Measurements from ENCODE around the gene MT1F.

DNA sequence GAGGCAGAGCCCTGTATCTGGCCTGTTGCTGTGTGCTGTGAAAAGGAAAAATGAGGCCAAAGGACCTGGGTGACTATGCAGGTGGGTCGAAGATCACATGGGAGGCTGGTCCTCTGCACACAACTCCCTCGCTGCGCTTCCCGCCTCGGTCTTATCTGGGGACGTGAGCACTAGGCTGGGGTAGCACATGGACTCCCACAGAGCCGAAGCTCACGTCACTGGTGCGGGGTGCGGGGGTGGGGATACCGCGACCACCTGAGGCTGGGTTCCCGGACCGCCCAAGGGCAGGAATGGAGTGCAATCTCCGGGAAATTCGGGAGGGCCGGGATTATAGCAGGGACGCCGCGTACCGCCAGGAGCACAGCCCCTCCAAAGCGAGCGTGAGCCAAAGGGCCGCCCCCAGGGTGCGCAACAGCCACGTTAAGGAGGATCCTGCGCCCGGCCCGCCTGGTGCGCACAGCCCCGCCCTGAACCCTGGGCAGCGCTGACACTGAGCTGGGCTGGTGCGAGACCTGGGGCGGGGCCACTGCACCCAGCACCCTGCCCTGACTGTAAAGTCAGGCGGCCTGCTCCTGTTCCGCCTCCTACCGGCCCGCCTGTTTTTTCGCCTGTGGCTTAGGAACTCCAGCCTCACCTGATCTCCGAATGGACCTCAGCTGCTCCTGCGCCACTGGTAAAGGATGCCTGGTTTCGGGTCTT lies 14.5 kb upstream of the MT1F start:
- TF ChIP-seq POLR2A (IDR thresholded peaks at IDR 0.05; ENCODE audit: low read depth, low read length) (no peak), POLR2AphosphoS5 (IDR thresholded peaks at IDR 0.05; ENCODE audit: low read depth, low read length) (no peak), SPI1 (IDR thresholded peaks at IDR 0.05; ENCODE audit: low read depth, low read length) (no peak), TAF1 (IDR thresholded peaks at IDR 0.05; ENCODE audit: low read depth, low read length) (no peak), POU2F2 (IDR thresholded peaks at IDR 0.05; ENCODE audit: low read depth, low read length) (no peak)

Measured in GM12891 (cell line).